K562 (cell line): ENCODE measurements around the gene FPGS. TPM values are rescaled to one million over a fixed set of nuclear protein-coding genes. Genes with fewer than 3 reads are reported as not detected.

ENCODE experiments used
- CHCHD3 ChIP-seq: fragments of 250-450 bp; sonication (Bioruptor Pico); IDR thresholded peaks from 2 replicates; pipeline ENCODE4 v2.1.2; 2022; ENCODE audit warnings: mild to moderate bottlenecking
- DACH1 ChIP-seq: fragments of 450-650 bp; IDR thresholded peaks from 2 replicates; pipeline ENCODE4 v1.6.1; 2018; ENCODE audit not compliant: partially characterized antibody
- DEAF1 ChIP-seq: fragments of 450-650 bp; formaldehyde crosslinking; IDR thresholded peaks from 2 replicates; pipeline ENCODE4 v1.4.0; 2020; ENCODE audit warnings: mild to moderate bottlenecking, moderate library complexity
- MBD2 ChIP-seq: sonication (generic); IDR thresholded peaks from 2 replicates; pipeline ENCODE4 v1.6.1; 2016; ENCODE audit warnings: low read depth, borderline replicate concordance
- NCOA4 ChIP-seq: fragments of 450-650 bp; IDR thresholded peaks from 2 replicates; pipeline ENCODE4 v1.6.1; 2018; ENCODE audit warnings: mild to moderate bottlenecking; ENCODE audit not compliant: partially characterized antibody
- NFIC ChIP-seq: fragments of 450-650 bp; IDR thresholded peaks from 2 replicates; pipeline ENCODE4 v1.6.1; 2017; ENCODE audit warnings: mild to moderate bottlenecking, inconsistent platforms
- NONO ChIP-seq, 2 experiments: fragments of 200-400 bp in 1 of 2; fragments of 450-650 bp in 1 of 2; formaldehyde crosslinking in 1 of 2; IDR thresholded peaks; 2 replicates each; pipeline ENCODE4 v1.6.1; 2017; ENCODE audit warnings: low read depth in 2 of 2, mild to moderate bottlenecking in 2 of 2, moderate library complexity in 2 of 2, low read length in 1 of 2
- PCBP1 ChIP-seq: fragments of 200-400 bp; formaldehyde crosslinking; IDR thresholded peaks from 2 replicates; pipeline ENCODE4 v1.6.1; 2018; ENCODE audit warnings: mild to moderate bottlenecking, low read depth, low read length; ENCODE audit not compliant: poor library complexity, severe bottlenecking
- PHF21A ChIP-seq: fragments of 450-650 bp; IDR thresholded peaks from 2 replicates; pipeline ENCODE4 v1.6.1; 2017; ENCODE audit warnings: low read depth, borderline replicate concordance
- POLR3A ChIP-seq: IDR thresholded peaks from 2 replicates; pipeline ENCODE4 v1.6.1; 2011; ENCODE audit warnings: borderline replicate concordance, mild to moderate bottlenecking, moderate library complexity; ENCODE audit not compliant: insufficient read length, insufficient read depth; ENCODE audit errors: extremely low read depth
- RNF2 ChIP-seq: sonication (generic); IDR thresholded peaks from 2 replicates; pipeline ENCODE4 v1.6.1; 2016
- SAP30 ChIP-seq: fragments of 200-600 bp; sonication (generic); IDR thresholded peaks from 2 replicates; pipeline ENCODE4 v1.6.1; 2012; ENCODE audit warnings: borderline replicate concordance, low read depth, mild to moderate bottlenecking, moderate library complexity, low read length, control low read depth, inconsistent platforms; ENCODE audit not compliant: insufficient read depth, poor library complexity, severe bottlenecking
- SNRNP70 ChIP-seq: fragments of 200-400 bp; formaldehyde crosslinking; optimal IDR thresholded peaks from 2 replicates; pipeline ENCODE3; 2017; ENCODE audit warnings: low read depth, low read length
- TEAD4 ChIP-seq, 2 experiments: sonication (generic) in 1 of 2; formaldehyde crosslinking in 1 of 2; IDR thresholded peaks; 2 replicates each; pipeline versions ENCODE4 v1.6.1 to v1.8.0; 2012 to 2022; ENCODE audit warnings: borderline replicate concordance in 1 of 2, inconsistent platforms in 1 of 2, low read length in 1 of 2, mild to moderate bottlenecking in 1 of 2, missing genetic modification reagents in 1 of 2
- YY1 ChIP-seq, 3 experiments: IDR thresholded peaks; 2 replicates each; pipeline ENCODE4 v1.6.1; 2011; ENCODE audit warnings: low read length in 2 of 3, mild to moderate bottlenecking in 2 of 3, moderate library complexity in 2 of 3, borderline replicate concordance in 1 of 3, control low read depth in 1 of 3, low read depth in 1 of 3; ENCODE audit not compliant: insufficient read depth in 3 of 3, insufficient replicate concordance in 2 of 3, control insufficient read depth in 1 of 3, insufficient read length in 1 of 3; ENCODE audit errors: extremely low read depth in 1 of 3
- ZFX ChIP-seq: sonication (generic); formaldehyde crosslinking; IDR thresholded peaks from 2 replicates; pipeline ENCODE4 v1.8.0; 2022; ENCODE audit warnings: mild to moderate bottlenecking, missing genetic modification reagents, moderate library complexity
- ZKSCAN8 ChIP-seq: fragments of 200-800 bp; sonication (Bioruptor generic); IDR thresholded peaks from 2 replicates; pipeline ENCODE4 v1.6.1; 2016; ENCODE audit warnings: missing genetic modification characterization, missing compliant biosample characterization
- ZNF143 ChIP-seq: sonication (generic); formaldehyde crosslinking; IDR thresholded peaks from 2 replicates; pipeline ENCODE4 v1.9.0; 2022; ENCODE audit warnings: mild to moderate bottlenecking, missing genetic modification reagents
- ZNF431 ChIP-seq: sonication (generic); formaldehyde crosslinking; IDR thresholded peaks from 2 replicates; pipeline ENCODE4 v1.8.0; 2022; ENCODE audit warnings: mild to moderate bottlenecking, missing genetic modification reagents
- polyA plus RNA-seq, 8 experiments: library from polyadenylated mRNA; depleted of rRNA in 4 of 8; stranded (reverse) in 5 of 8; unstranded in 3 of 8; fragments of >200 nt; fragmentation: Nextera tagmentation in 2 of 8; fragmentation: Illumina TruSeq in 1 of 8; extraction: Ambion mirVana in 2 of 8; extraction: Trizol in 1 of 8; gene quantifications; 2 replicates each; pipeline versions ENCODE4 v1.2.1 to v1.2.3, GENCODE V29; 2011 to 2014; ENCODE audit warnings: inconsistent platforms in 1 of 8, missing spikeins in 1 of 8
- total RNA-seq, 7 experiments: library from RNA; depleted of rRNA in 6 of 7; stranded (reverse); fragments of >200 nt in 6 of 7; fragmentation: Illumina TruSeq in 2 of 7; extraction: Trizol in 2 of 7; gene quantifications; 2 replicates each; pipeline versions ENCODE4 v1.2.1 to v1.2.3, GENCODE V29; 2011 to 2021; ENCODE audit warnings: low replicate concordance in 1 of 7
- TF ChIP-seq, protein P1 (sequence below): fragments of 450-650 bp; conservative IDR thresholded peaks from 2 replicates; pipeline ENCODE4 v1.6.1; 2016; ENCODE audit warnings: missing genetic modification characterization, low read depth, mild to moderate bottlenecking, missing compliant biosample characterization, moderate library complexity
- TF ChIP-seq, protein P2 (sequence below): fragments of 450-650 bp; IDR thresholded peaks from 2 replicates; pipeline ENCODE4 v1.6.1; 2016; ENCODE audit warnings: borderline replicate concordance

The FPGS gene
- total and polyA plus RNA-seq, 9 of the 15 experiments (the other 6 are each of a cell fraction or from before 2014, with no cell fraction given), result 0.84 to 86.4 (median 59.2) TPM

GRCh38 chr9:127802576-127803443 is at the start of gene FPGS (continued):
- TF ChIP-seq, protein P1, sequence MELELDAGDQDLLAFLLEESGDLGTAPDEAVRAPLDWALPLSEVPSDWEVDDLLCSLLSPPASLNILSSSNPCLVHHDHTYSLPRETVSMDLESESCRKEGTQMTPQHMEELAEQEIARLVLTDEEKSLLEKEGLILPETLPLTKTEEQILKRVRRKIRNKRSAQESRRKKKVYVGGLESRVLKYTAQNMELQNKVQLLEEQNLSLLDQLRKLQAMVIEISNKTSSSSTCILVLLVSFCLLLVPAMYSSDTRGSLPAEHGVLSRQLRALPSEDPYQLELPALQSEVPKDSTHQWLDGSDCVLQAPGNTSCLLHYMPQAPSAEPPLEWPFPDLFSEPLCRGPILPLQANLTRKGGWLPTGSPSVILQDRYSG (tag), result no peak
- TF ChIP-seq TEAD4 (IDR thresholded peaks at IDR 0.05; ENCODE audit: low read length) (no peak), TEAD4 (CRISPR knock-in tag; IDR thresholded peaks at IDR 0.05; ENCODE audit: borderline replicate concordance) (no peak), NCOA4 (no peak), ZNF143 (CRISPR knock-in tag) (peak; percentile 41; the same call in 1 of the 2 replicates), SNRNP70 (no peak), ZNF431 (CRISPR knock-in tag) (0 out of 2 replicates have a peak, but pooled peaks have one; percentile 12), ZKSCAN8 (CRISPR knock-in tag) (no peak), PHF21A (no peak; the same call in 1 of the 2 replicates), ZFX (CRISPR knock-in tag) (peak; percentile 85), DEAF1 (CRISPR knock-in tag) (no peak), CHCHD3 (no peak), POLR3A (no peak), DACH1 (peak; percentile 4), RNF2 (no peak), NONO (IDR thresholded peaks at IDR 0.05; ENCODE audit: low read depth in 2 of 2, low read length in 1 of 2) (peak; percentile 76 to 94; a peak in 3 of 4 replicates), SAP30 (peak; percentile 73), MBD2 (peak; percentile 11; the same call in 1 of the 2 replicates), PCBP1 (peak; percentile 72), YY1 (IDR thresholded peaks at IDR 0.05; ENCODE audit: borderline replicate concordance in 1 of 3, control insufficient read depth in 1 of 3, extremely low read depth in 1 of 3, insufficient read depth in 3 of 3, insufficient read length in 1 of 3, insufficient replicate concordance in 2 of 3, low read depth in 1 of 3, low read length in 2 of 3) (peak in 2 of 3 experiments; percentile 6 to 43), NFIC (peak; percentile 58)
- TF ChIP-seq, protein P2, sequence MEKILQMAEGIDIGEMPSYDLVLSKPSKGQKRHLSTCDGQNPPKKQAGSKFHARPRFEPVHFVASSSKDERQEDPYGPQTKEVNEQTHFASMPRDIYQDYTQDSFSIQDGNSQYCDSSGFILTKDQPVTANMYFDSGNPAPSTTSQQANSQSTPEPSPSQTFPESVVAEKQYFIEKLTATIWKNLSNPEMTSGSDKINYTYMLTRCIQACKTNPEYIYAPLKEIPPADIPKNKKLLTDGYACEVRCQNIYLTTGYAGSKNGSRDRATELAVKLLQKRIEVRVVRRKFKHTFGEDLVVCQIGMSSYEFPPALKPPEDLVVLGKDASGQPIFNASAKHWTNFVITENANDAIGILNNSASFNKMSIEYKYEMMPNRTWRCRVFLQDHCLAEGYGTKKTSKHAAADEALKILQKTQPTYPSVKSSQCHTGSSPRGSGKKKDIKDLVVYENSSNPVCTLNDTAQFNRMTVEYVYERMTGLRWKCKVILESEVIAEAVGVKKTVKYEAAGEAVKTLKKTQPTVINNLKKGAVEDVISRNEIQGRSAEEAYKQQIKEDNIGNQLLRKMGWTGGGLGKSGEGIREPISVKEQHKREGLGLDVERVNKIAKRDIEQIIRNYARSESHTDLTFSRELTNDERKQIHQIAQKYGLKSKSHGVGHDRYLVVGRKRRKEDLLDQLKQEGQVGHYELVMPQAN, result peak; percentile 84
